ENCODE measurements around the gene KLHL36. TPM values are rescaled to one million over a fixed set of nuclear protein-coding genes. Genes with fewer than 3 reads are reported as not detected.

KLHL36 gene
- total RNA-seq, 4 donors from 2014 or later, result 52.3 to 119 (median 80.4) TPM

GRCh38 chr16:84641643-84642358, 6.5 kb upstream of the KLHL36 start:
- peaks cover 19 to 32% (median 28%) of the 10 kb centered on the region in 4 donors for H3K4me1 ChIP-seq
- WGBS, result 93% methylated on average over 6 of the region's 6 CpGs
- H3K4me3 ChIP-seq, result no peak overlapping the region
- TF ChIP-seq POLR2AphosphoS5 (IDR thresholded peaks at IDR 0.05), result no peak
- TF ChIP-seq CTCF (IDR thresholded peaks at IDR 0.05), result no peak
- TF ChIP-seq POLR2A (IDR thresholded peaks at IDR 0.05; ENCODE audit: low read depth), result no peak
- TF ChIP-seq EP300 (IDR thresholded peaks at IDR 0.05), result no peak
- no peaks in the 10 kb centered on the region for H3K9me3 ChIP-seq
- H3K27ac ChIP-seq (replicated peaks in 1 of 4), result no peak overlapping the region
- intact Hi-C loops (cut with DNase I), result no loop called here
- no peaks in the 10 kb centered on the region for H3K27me3 ChIP-seq
- DNase-seq (ENCODE audit: extremely low spot score), result no peak
- H3K36me3 ChIP-seq, result no peaks in the 10 kb centered on the region

- Histone ChIP-seq H3K27ac (replicated peaks in 1 of 4) (peak overlapping the region; percentile 64 to 75 (median 67)), H3K36me3 (no peaks in the 10 kb centered on the region), H3K4me3 (no peak overlapping the region), H3K27me3 (no peaks in the 10 kb centered on the region), H3K9me3 (no peaks in the 10 kb centered on the region), H3K4me1 (peaks cover 30 to 42% (median 37%) of the 10 kb centered on the region in 4 donors)
- 23% methylated on average over 8 of the region's 8 CpGs for WGBS
- TF ChIP-seq CTCF (IDR thresholded peaks at IDR 0.05), result no peak
- TF ChIP-seq POLR2AphosphoS5 (IDR thresholded peaks at IDR 0.05), result peak; percentile 76 to 79
- no peak for DNase-seq (ENCODE audit: extremely low spot score)
- intact Hi-C loops (cut with DNase I), result no loop called here
Observed at GRCh38 chr16:84643180-84643583, 5.1 kb upstream of the KLHL36 start.

- no peaks in the 10 kb centered on the region for H3K36me3 ChIP-seq
- H3K27me3 ChIP-seq, result no peaks in the 10 kb centered on the region
- H3K9me3 ChIP-seq, result no peaks in the 10 kb centered on the region
- no peak for TF ChIP-seq POLR2A (IDR thresholded peaks at IDR 0.05; ENCODE audit: low read depth)
- TF ChIP-seq CTCF (IDR thresholded peaks at IDR 0.05), result no peak
- no peak for TF ChIP-seq EP300 (IDR thresholded peaks at IDR 0.05)
- TF ChIP-seq POLR2AphosphoS5 (IDR thresholded peaks at IDR 0.05), result no peak
- H3K4me1 ChIP-seq, result peaks cover 30 to 42% (median 37%) of the 10 kb centered on the region in 4 donors
- 80% methylated on average over 4 of the region's 4 CpGs for WGBS
- peak overlapping the region; percentile 64 to 68 (median 67) for H3K27ac ChIP-seq (replicated peaks in 1 of 4)
- no peak for DNase-seq (ENCODE audit: extremely low spot score)
- H3K4me3 ChIP-seq, result no peak overlapping the region
- intact Hi-C loops (cut with DNase I), result no loop called here
Observed at GRCh38 chr16:84643674-84644073, 4.6 kb upstream of the KLHL36 start.

- H3K4me3 ChIP-seq, result peak overlapping the region; percentile 78 to 99 (median 87)
- peaks cover 3 to 33% (median 25%) of the 10 kb centered on the region in 4 donors for H3K36me3 ChIP-seq
- H3K27ac ChIP-seq (replicated peaks in 1 of 4), result peak overlapping the region; percentile 84 to 90 (median 86)
- 15% methylated on average over 10 of the region's 96 CpGs for WGBS
- peaks cover 19 to 36% (median 33%) of the 10 kb centered on the region in 4 donors for H3K4me1 ChIP-seq
- DNase-seq (ENCODE audit: extremely low spot score), result no peak
- TF ChIP-seq EP300 (IDR thresholded peaks at IDR 0.05) (no peak), POLR2AphosphoS5 (IDR thresholded peaks at IDR 0.05) (no peak), POLR2A (IDR thresholded peaks at IDR 0.05; ENCODE audit: low read depth) (no peak), CTCF (IDR thresholded peaks at IDR 0.05) (no peak)
- no peaks in the 10 kb centered on the region for H3K27me3 ChIP-seq
- intact Hi-C loops (cut with DNase I), result no loop called here
- H3K9me3 ChIP-seq, result no peaks in the 10 kb centered on the region
Observed at GRCh38 chr16:84648595-84649510, 542 bp downstream of the KLHL36 start.
